ENCODE data around the gene SMDT1.
"Not testable (repeated sequence)": the region's sequence is repeated elsewhere in the genome, so short reads cannot be mapped to it uniquely, and the experiment has no call there.

Gene SMDT1

DNA sequence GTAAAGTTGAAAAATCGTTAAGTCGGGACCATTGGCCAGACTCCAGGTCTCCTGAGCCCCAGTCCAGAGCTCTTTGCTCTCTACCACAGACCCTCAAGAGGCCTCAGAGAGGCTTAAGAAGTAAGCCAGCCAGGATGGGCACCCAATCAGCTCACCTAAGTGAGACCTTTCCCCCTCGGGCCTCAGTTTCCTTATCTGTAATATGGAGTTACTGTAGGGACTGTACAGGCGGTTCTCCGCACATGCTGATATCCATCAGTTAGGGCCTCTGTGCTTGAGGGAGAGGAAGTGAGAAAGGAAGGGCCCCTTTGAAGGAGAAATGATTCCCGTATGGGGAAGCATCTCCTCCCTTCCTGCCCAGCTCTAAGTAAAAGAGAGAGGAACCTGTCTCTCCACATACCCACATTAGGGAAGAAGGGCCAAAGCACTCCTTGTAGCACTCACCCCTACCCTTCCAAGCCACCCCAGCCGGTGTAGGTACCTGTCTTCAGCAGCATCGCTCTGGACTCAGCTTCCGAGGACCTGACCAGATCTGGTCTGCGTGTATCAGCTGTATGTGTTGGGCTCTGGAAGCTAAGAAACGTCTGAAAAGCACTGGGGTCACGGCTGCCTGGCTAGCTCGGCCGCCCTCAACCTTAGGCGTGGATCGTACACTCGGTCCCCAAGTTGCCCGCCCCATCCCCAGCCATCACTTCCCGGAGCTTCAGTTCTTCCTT, 9.5 kb upstream of the SMDT1 start:
- no peak for DNase-seq (ENCODE audit: low read depth)
- peak overlapping the region; percentile 54 for H3K4me3 ChIP-seq (ENCODE audit: low read depth, low read length)

- DNase-seq (ENCODE audit: low read depth), result peak; percentile 85
- H3K4me3 ChIP-seq (ENCODE audit: low read depth, low read length), result peak within 1 kb of the TSS; percentile 54
These were observed 8.7 kb upstream of the SMDT1 start, which contains the start of gene NAGA for GRCh38 chr22:42070517-42071422. Gene NAGA (minus strand): TSS chr22:42070812. CDS start chr22:42070297, 515 bp downstream.

- peak overlapping the region; percentile 54 for H3K4me3 ChIP-seq (ENCODE audit: low read depth, low read length)
- DNase-seq (ENCODE audit: low read depth), result not testable (repeated sequence)
These were observed 8.0 kb upstream of the SMDT1 start for GRCh38 chr22:42071508-42071907.

- no peak overlapping the region for H3K4me3 ChIP-seq (ENCODE audit: low read depth, low read length)
- no peak for DNase-seq (ENCODE audit: low read depth)
These were observed 6.7 kb upstream of the SMDT1 start for GRCh38 chr22:42072606-42073330.

DNA sequence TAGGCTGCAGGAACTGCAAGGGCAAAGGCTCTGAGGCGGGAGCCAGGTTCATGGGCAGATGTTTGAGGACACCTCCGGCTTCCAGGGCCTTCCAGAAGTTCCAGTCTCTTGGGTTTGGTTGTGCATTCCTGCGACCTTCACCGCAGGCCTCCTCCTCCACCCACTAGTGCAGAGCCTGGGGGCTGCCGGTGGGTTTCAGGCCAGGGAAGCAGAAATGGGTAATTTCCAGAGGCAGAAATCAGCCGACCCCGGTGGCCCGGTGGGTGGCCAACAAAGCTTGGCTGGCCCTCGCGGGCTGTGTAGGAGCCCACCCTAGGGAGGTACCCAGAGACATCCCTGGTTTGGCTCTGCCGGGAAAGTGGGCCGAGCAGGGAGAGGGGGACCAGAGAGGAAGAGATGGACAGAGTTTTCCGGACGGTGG, 5.9 kb upstream of the SMDT1 start:
- no peak for DNase-seq (ENCODE audit: low read depth)
- peak overlapping the region; percentile 62 for H3K4me3 ChIP-seq (ENCODE audit: low read depth, low read length)

DNA sequence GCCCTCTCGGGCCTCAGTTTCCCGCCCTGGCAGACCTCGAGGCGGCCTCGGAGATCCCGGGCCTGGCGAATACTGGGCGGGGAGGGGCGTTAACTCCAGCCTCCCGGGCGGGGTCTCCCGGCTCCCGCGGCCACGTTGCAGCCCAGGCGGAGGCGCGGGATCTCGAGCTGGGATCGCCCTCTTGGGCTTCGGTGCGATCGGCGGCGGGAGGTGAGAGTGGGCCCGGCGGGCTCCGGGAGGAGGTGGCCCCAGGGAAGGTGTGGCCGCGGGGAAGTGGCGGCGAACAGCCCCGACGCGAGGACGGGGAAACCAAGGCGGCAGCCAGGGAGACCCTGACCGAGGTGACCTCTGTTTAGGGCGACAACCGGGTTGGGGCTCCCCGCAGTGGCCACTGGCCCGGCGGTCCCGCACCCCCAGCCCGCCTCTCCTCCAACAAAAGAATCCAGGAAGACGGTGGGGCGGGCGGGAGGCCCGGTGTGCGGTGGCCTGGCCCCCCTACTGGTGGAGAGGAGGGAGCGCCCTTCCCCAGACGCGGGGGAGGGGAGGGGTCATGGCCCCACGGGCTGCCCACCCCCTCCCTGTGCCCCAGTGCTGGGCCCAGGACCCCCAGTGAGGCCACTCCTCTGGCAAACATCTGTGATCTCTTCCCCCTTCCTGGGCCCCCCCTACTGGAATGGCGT, 5.2 kb upstream of the SMDT1 start, which contains the start of gene PHETA2:
TSS of gene PHETA2 (plus strand) at position 117 of the 680 bp plus-strand sequence. CDS start 3,046 bp downstream, outside the sequence.
- H3K4me3 ChIP-seq (ENCODE audit: low read depth, low read length), result peak within 1 kb of the TSS; percentile 62
- DNase-seq (ENCODE audit: low read depth), result no peak

DNA sequence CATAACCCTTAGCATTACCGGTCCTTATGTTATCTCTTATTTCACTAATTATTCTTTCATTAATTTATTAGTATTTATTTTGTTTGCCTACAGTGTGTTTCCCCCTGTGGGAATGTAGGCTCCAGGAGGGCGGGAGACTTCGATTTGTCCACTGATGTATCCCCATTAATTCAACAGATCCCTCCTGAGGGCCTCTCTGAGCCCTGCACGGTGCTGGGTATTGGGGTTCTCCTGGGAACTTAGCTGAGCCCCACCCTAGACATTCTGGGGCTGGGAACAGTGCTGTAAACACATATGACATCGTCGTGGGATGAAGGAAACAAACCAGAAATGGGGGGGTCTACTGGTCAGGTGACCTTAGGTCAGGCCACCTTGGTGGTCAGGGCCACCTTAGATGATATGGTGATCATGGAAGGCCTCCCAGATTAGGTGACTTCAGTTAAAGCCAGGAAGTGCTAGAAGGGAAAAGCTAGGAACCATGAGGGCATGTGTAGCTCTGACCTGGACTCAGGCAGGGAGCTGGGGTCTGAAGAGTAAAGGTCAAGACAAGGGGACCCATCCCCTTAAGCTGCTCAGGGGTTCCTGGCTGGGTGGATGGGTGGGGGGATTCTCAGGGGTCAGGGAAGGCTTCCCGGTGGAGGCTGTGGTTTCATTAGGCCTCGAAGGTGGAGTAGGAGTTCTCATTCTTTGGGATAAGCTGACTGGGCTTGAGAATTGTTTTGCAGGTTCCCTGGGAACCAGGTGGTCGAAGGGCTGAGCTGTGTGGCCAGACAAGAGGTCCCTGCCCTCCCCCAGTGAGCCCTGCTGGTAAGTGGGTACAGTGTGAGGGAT, 4.4 kb upstream of the SMDT1 start:
- DNase-seq (ENCODE audit: low read depth), result no peak
- H3K4me3 ChIP-seq (ENCODE audit: low read depth, low read length), result peak overlapping the region; percentile 62

GRCh38 chr22:42076764-42077485, 2.6 kb upstream of the SMDT1 start:
- no peak for DNase-seq (ENCODE audit: low read depth)
- no peak overlapping the region for H3K4me3 ChIP-seq (ENCODE audit: low read depth, low read length)

GRCh38 chr22:42077486-42078125, 1.9 kb upstream of the SMDT1 start:
- no peak overlapping the region for H3K4me3 ChIP-seq (ENCODE audit: low read depth, low read length)
- DNase-seq (ENCODE audit: low read depth), result no peak

DNA sequence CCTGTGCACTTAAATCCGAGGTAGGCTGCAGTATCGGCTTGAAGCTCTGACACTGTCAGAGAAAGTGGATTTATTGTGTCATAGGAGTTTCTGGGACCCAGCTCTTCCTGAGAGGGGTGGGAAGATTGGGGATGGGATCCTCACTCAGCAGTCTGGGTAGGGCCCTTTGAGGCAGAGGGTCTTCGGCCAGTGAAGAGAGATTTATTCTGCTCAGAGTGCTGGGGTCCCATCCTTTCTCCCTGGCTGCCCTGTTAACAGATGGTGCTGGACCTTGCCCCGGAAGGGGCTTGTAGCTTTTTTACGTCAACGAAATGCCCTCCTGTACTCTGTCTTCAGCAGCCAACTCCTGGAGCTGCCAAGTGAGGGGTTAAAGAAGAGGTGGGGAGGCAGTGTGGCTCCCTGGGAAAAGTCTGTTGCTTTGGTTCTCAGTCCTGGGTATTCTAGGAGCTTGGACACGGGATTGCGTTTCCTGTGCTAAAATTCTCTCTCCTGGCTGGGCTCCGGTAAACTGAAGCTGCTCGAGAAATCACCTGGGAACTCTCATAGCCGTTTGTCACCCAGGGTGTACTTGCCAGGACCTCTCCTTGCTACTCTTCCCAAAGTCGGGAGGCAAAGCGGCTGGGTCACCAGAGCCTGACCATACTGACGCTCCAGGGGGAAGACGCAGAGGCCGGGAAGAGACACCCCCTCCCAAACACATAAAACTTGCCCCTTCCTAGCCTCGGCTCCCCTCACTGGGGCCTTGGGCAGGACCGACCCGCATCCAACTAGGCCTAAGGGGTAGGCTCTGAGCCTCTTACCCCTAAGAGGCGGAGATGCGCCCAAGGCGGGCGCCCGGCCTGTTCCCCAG, 806 bp upstream of the SMDT1 start:
- no peak for DNase-seq (ENCODE audit: low read depth)

GRCh38 chr22:42080287-42080686, 787 bp downstream of the SMDT1 start:
- DNase-seq (ENCODE audit: low read depth), result no peak
- peak overlapping the region; percentile 72 for H3K4me3 ChIP-seq (ENCODE audit: low read depth, low read length)

More for the DNA sequence above, 806 bp upstream of the SMDT1 start:
- H3K4me3 ChIP-seq (ENCODE audit: low read depth, low read length), result peak overlapping the region; percentile 72

GRCh38 chr22:42083119-42083518, 3.6 kb downstream of the SMDT1 start:
- H3K4me3 ChIP-seq (ENCODE audit: low read depth, low read length), result no peak overlapping the region
- DNase-seq (ENCODE audit: low read depth), result no peak

DNA sequence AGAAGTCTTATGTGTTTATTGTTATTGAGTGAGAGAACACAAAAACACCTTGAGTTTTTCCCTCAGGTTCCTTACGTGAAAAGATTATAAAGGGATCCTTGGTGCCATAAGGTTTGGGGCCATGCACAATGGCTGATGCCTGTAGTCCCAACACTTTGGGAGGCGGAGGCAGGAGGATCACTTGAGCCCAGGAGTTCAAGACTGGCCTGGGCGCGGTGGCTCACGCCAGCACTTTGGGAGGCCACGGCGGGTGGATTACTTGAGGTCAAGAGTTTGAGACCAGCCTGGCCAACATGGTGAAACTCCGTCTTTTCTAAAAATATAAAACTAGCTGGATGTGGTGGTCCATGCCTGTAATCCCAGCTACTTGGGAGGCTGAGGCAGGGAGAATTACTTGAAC, 5.4 kb downstream of the SMDT1 start:
- DNase-seq (ENCODE audit: low read depth), result no peak
- H3K4me3 ChIP-seq (ENCODE audit: low read depth, low read length), result no peak overlapping the region

GRCh38 chr22:42086051-42086450, 6.6 kb downstream of the SMDT1 start:
- no peak overlapping the region for H3K4me3 ChIP-seq (ENCODE audit: low read depth, low read length)
- no peak for DNase-seq (ENCODE audit: low read depth)

GRCh38 chr22:42090596-42091454, 11.3 kb downstream of the SMDT1 start, which contains the start of gene NDUFA6:
Gene NDUFA6 (minus strand): TSS chr22:42090772. CDS start chr22:42090744, 28 bp downstream.
- H3K4me3 ChIP-seq (ENCODE audit: low read depth, low read length), result peak within 1 kb of the TSS; percentile 88
- peak; percentile 95 for DNase-seq (ENCODE audit: low read depth)
